Measurements from ENCODE around the gene CXCL3.

Gene CXCL3

DNA sequence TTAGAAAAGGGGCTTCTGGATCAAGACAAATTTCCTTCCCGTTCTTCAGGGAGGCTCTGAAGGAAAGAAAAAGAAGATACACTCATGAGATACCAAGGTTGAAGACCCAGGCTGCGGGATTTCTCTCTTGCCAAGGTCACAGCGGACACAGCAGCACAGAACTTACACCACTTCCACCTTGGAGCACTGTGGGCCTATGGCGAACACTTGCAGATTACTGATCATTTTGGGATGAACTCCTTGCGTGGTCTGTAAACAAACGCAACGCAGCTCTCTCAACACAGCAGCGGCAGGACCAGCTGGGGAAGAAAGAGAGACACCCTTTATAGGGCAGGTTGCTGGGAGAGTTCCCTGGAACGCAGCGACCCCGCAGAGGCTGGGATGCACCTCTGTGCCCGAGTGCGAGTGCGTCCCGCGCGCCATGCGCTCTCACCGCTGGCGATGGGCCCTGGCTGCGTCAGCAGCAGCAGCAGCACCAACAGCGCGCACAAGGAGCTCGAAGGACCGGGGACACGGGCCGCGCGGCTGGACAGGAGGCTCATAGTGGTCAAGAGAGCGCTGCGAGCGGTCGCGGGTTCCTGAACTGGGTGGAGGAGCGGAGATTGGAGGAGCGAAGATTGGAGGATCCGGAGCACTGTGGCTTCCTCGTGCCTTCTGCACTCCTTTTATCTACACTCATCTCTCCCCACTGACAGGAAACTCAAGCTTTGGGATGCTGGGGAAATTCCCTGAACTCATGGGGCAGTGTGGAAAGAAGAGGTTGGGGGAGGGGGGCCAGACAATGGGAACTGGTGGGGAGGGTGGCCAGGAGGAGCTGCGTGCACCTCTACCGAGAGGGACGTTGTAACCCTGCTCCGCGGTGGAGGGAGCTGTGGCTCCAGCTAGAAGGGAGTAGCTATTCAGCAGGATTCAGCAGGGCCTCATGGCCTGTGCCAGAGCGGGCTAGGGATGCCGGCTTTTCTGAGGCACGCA, 40.2 kb downstream of the CXCL3 start, which contains the start of gene CXCL5:
TSS of gene CXCL5 (minus strand) at position 638 of the 972 bp plus-strand sequence. CDS start at position 542, 96 bp downstream.
- TF ChIP-seq, protein P1, sequence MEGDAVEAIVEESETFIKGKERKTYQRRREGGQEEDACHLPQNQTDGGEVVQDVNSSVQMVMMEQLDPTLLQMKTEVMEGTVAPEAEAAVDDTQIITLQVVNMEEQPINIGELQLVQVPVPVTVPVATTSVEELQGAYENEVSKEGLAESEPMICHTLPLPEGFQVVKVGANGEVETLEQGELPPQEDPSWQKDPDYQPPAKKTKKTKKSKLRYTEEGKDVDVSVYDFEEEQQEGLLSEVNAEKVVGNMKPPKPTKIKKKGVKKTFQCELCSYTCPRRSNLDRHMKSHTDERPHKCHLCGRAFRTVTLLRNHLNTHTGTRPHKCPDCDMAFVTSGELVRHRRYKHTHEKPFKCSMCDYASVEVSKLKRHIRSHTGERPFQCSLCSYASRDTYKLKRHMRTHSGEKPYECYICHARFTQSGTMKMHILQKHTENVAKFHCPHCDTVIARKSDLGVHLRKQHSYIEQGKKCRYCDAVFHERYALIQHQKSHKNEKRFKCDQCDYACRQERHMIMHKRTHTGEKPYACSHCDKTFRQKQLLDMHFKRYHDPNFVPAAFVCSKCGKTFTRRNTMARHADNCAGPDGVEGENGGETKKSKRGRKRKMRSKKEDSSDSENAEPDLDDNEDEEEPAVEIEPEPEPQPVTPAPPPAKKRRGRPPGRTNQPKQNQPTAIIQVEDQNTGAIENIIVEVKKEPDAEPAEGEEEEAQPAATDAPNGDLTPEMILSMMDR (IDR thresholded peaks at IDR 0.05; ENCODE audit: low read depth, low read length, missing control alignments) = no peak
- no peak for DNase-seq (ENCODE audit: extremely low read depth, low read depth)
- H3K4me3 ChIP-seq (replicated peaks; ENCODE audit: low read depth, low read length) = peak within 1 kb of the TSS; percentile 39

DNA sequence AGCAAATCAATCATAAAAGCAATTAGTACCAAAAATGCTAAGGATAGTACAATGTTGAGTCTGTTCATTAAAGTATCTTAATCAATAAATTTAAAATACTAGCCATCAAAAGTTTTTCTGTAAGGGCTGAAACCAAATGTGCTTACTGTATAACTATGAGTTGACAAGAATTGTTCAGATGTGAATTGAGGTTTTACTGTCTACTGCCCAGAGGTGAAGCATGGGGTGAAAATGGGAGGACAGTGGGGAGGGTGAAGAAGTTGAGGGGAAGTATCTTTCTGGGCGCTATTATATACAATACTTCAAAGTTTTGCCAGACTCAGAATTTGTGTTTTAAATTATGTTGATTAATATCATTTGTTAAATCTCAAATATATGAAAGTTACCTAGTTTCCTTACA, 46.4 kb downstream of the CXCL3 start:
- H3K4me3 ChIP-seq (replicated peaks; ENCODE audit: low read depth, low read length) = no peak overlapping the region
- no peak for DNase-seq (ENCODE audit: extremely low read depth, low read depth)
- TF ChIP-seq, protein P1 (IDR thresholded peaks at IDR 0.05; ENCODE audit: low read depth, low read length, missing control alignments) = no peak

DNA sequence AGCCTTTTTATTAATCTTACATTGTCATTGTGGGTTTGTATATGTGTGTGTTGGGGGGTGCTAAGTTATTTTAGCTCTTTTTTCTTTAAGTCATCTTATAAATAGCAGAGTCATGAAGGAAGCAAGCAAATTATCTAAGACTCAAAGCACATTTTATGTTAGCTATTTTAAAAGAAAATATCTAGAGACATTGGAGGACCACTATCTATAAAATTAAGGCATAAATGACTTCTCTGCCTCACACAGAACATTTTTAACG, 46.8 kb downstream of the CXCL3 start:
- TF ChIP-seq, protein P1 (IDR thresholded peaks at IDR 0.05; ENCODE audit: low read depth, low read length, missing control alignments) = no peak
- H3K4me3 ChIP-seq (replicated peaks; ENCODE audit: low read depth, low read length) = no peak overlapping the region
- DNase-seq (ENCODE audit: extremely low read depth, low read depth) = no peak

DNA sequence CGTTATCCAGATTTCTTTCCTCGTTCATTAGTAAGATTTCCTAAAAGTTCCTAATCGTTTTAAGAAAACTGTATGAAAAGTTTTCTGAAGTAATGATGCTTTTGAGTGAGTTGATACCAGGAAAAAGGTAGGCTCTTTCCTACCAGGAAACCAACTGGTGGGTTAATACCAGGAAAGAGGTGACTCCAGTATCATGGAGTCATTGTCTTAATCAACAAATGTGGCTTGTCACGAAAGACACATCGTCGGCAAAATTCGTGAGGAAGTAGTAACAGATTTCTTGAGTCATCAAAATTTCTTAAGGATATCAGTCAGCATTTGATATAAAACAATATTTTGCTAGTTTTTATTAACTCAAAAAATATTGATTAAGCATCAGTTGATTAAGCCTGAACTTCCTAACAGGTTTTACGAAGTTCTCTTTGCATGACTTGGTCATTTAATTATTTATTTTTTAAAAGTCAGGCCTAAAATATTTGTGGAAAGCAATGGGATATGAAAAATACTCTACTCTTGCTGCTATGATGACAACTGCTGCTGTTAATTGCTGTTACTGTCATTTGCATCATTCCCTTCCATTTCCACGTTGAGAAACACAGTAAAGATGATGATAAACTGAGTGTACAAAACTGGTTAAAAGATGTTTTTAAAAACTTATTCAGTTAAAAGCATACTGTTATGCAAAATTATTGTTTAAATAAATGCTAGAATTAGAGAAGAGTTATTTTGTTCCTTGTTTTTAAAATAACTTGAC, 47.3 kb downstream of the CXCL3 start:
- DNase-seq (ENCODE audit: extremely low read depth, low read depth) = no peak
- H3K4me3 ChIP-seq (replicated peaks; ENCODE audit: low read depth, low read length) = no peak overlapping the region
- TF ChIP-seq, protein P1 (IDR thresholded peaks at IDR 0.05; ENCODE audit: low read depth, low read length, missing control alignments) = no peak

DNA sequence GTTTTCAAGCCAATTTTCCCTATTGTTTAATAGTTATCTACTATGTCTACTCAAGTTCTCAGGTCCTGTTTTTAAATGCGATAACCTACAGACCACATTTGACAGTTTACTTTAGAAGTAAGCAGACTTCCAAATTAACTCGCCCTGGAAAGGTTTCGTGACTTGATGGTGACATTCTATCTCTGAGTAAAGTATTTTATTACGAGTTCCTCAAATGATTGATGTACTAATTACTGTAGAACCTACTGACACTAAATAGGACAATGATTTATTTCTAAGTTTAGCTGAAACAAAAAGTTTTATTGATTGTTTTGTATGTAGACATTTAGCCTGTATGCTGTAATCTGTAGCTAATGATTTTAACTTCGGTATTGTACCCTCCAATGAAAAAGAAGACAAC, 48.6 kb downstream of the CXCL3 start:
- H3K4me3 ChIP-seq (replicated peaks; ENCODE audit: low read depth, low read length) = no peak overlapping the region
- no peak for DNase-seq (ENCODE audit: extremely low read depth, low read depth)
- TF ChIP-seq, protein P1 (IDR thresholded peaks at IDR 0.05; ENCODE audit: low read depth, low read length, missing control alignments) = no peak

DNA sequence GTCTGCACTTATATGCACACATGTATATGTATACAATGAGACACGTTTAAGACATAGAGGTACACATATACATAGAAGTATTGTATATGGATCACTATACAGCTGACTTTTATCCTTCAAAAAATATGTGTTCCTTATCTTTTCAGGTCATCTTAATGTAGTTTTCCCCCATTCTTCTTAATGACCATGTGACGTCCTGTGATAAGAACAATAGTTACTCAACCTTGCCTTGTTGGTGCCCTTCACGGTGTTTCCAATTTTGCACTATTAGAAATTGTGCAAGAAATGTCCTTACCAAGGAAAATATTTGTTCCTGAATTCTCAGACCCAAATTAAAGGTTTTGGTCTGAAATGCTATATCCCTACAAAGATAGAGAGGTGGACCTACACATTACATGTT, 49.5 kb downstream of the CXCL3 start:
- no peak for DNase-seq (ENCODE audit: extremely low read depth, low read depth)
- no peak overlapping the region for H3K4me3 ChIP-seq (replicated peaks; ENCODE audit: low read depth, low read length)
- TF ChIP-seq, protein P1 (IDR thresholded peaks at IDR 0.05; ENCODE audit: low read depth, low read length, missing control alignments) = no peak

All from HFF-Myc (cell line).